Measurements from ENCODE around the gene CBX5.
"Not testable (repeated sequence)": the region's sequence is repeated elsewhere in the genome, so short reads cannot be mapped to it uniquely, and the experiment has no call there.

CBX5 gene

DNA sequence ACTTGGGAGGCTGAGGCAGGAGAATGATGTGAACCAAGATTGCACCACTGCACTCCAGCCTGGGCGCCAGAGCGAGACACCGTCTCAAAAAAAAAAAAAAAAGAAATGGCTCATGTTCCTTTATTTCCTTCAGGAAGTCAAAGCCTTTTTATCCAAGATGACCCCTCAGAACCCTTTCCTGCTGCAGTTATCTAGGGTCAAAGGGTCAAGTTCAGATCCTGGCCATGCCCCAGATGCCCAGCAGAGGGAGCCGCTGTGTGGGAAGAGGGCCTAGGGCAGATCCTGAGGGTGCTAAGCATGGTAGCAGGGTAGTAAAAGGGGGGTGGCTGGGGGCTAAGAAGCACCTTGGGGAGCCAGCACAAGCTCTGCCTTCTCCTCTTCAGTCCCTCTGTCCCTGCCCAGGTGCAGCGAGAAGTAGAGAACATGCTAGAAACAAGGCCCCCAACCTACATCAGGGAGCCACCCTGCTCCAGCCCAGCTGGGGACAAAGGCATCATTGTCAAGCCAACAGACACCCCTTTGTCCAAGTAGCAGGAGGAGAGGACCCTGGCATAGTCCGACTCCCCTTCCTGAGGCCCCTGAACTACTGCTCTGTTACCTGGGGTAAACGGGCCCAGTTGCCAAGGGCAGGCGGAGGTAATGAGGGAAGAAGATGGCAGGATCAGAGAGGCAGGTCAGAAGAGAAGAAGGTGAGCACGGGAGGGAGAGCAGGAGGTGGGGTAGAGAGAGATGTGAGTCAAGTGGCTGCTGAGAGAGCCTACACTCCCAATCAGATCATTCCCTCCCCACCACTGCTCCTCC, 14.4 kb upstream of the CBX5 start:
- no peak for DNase-seq

- no peak for DNase-seq
These were observed 13.0 kb upstream of the CBX5 start for GRCh38 chr12:54292931-54293241.

GRCh38 chr12:54292083-54292930, 12.4 kb upstream of the CBX5 start:
- DNase-seq = no peak

GRCh38 chr12:54287261-54288157, 7.6 kb upstream of the CBX5 start:
- DNase-seq = no peak

GRCh38 chr12:54286042-54287030, 6.4 kb upstream of the CBX5 start:
- no peak for DNase-seq

DNA sequence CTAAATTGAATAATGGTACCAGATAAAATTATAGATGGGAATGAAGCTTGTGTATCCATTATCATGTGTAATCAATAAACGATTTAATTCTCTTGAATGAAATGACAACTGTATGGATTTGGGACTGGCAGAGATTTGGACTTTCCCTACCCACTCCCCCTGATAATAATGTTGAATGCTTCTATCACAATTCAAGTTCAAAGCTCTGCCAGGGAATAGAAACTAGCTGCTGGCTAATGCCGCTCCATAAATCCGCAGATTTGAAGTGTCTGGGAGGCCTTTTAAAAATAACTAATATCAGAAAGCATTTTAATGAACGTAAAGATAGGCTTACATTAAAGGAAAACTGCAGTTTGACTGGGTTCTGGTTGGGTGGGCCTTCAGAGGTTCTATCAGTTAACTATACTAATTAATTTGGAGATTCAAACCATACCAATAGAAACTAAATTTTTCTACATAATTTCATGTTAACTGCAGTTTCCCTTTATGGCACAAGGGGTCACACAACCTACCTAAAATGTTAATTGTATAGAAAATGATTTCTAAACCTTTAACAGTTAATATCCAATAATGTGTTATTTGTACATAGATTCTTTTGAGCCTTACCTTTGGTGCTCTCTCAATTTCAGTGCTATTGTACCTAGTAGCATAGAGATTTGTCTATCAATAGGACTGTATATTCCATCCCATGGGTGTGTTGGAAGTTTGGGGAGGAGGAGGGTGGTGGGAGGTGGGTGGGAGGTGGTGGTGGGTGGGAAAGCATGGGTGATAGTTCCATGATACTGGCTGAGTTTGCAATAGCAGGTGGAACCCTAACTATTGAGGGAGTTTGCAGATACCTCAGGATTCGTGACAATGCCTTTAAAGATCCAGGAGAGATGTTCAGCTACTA, 5.5 kb upstream of the CBX5 start:
- no peak for DNase-seq

DNA sequence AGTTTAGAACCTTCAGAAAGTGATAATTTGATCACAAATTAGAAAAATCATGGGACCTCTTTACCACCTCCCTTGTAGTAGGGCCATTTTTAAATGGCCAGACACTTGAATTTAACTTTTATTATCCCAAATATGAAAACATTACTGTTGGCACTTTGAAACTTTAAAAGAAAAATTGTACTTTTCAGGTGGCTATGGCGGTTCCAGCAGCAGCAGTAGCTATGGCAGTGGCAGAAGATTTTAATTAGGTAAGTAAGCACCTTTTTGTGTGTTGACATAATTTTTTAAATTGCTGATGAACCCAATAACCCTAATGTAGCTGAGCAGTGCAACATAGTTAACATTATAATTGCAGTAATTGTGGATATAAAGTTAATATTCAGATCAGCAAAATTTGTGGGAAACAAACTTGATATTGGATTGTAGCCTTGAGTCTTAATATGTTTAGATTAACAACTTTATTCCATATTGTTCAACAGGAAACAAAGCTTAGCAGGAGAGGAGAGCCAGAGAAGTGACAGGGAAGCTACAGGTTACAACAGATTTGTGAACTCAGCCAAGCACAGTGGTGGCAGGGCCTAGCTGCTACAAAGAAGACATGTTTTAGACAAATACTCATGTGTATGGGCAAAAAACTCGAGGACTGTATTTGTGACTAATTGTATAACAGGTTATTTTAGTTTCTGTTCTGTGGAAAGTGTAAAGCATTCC, 4.3 kb upstream of the CBX5 start:
- DNase-seq = not testable (repeated sequence)

DNA sequence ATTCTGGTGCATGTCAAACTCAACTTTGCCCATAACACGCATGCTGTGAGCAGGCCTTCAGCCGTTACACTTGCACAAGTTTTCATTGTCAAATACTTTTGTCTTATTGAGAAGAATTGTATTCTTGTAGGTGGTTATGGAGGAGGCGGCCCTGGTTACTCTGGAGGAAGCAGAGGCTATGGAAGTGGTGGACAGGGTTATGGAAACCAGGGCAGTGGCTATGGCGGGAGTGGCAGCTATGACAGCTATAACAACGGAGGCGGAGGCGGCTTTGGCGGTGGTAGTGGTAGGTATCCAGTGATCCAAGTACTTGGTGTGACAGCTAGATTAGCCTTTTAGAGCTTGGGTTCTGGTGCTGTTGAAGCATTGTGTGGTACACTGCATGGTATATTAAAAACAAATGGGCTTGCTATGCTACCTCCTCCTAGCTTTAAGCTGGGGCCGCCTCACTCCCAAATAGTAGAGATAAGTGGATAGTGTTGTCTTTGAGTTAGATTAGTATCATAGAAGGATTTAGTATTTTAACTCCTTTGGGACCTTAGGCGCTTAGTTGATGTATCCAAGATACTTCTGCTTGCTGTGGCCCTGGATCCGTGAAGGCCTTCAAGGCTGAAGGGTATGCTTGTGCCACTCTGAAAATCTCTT, 3.1 kb upstream of the CBX5 start:
- no peak for DNase-seq

DNA sequence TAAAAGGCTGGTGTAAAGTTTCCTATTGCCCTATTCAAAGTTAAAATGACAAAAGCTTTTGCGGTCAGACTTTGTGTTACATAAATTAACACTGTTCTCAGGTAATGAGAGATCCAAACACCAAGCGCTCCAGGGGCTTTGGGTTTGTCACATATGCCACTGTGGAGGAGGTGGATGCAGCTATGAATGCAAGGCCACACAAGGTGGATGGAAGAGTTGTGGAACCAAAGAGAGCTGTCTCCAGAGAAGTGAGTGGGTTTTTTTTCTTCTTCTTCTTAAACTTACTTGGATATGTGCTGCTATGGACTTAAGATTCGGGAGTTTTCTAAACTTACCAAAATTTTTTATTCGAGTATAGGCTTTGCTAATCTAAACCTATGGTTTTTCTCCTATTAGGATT, 1.8 kb upstream of the CBX5 start:
- DNase-seq = not testable (repeated sequence)

DNA sequence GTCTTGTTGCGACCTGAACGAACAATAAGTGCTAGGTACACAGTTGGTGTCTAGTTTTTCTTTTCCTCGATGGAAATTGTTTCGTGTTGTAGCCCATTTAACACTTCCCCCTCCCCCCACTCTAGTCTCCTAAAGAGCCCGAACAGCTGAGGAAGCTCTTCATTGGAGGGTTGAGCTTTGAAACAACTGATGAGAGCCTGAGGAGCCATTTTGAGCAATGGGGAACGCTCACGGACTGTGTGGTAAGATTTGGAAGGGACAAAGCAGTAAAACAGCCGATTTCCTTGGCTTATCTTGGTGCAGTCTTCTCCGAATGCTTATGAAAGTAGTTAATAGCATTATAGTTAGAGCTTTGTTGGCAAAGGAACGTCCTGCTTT, 1.3 kb upstream of the CBX5 start:
- not testable (repeated sequence) for DNase-seq

DNA sequence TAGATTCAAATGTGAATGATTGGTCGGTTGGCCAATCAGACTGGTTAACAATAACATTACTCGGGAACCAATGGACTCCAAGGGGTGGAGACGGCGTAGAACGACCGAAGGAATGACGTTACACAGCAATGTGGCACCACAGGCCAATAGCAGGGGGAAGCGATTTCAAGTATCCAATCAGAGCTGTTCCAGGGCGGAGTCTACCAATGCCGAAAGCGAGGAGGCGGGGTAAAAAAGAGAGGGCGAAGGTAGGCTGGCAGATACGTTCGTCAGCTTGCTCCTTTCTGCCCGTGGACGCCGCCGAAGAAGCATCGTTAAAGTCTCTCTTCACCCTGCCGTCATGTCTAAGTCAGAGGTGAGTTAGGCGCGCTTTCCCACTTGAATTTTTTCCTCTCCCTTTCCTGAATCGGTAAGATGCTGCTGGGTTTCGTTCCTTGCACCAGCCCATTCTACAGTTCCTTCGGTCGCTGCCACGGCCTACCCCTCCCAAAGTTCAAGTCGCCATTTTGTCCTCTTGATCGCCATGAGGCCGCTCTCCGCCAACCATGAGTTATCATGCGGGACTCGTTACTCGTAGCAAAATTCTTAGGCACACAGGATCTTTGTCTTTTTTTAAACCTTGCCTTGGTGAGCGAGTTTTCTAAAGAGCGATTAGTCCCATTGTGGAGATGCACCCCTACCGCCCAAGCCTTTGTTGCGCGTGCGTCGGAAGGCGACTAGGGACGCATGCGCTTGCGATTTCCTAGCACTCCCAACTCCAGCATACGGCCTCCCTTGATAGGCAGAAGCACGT, 742 bp upstream of the CBX5 start, which contains the start of gene HNRNPA1:
Gene HNRNPA1 (plus strand): TSS at position 259 of the 793 bp plus-strand sequence. CDS start 82 bp downstream, at position 341.
- DNase-seq = peak; percentile 97

DNA sequence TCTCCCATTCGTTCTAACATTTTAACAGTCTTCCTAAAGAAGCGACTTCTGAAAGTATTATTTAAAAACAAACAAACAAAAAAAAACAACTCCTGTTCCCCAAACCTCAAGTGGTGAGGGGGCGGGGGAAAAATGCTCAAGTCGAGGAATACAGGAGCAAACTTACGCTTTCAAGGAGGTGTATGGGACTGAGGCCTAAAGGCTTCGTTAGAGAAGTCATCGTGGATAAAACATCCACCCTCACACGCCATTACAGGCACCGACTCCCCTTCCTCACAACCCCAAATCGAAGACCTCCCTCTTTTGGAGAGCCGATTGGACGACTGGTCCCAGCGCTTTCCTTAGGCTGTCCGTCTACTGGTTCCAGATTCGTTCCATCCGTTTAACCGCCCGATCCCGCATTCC, 693 bp downstream of the CBX5 start:
- DNase-seq = no peak

- no peak for DNase-seq
These were observed 2.1 kb downstream of the CBX5 start for GRCh38 chr12:54277823-54278276.

DNA sequence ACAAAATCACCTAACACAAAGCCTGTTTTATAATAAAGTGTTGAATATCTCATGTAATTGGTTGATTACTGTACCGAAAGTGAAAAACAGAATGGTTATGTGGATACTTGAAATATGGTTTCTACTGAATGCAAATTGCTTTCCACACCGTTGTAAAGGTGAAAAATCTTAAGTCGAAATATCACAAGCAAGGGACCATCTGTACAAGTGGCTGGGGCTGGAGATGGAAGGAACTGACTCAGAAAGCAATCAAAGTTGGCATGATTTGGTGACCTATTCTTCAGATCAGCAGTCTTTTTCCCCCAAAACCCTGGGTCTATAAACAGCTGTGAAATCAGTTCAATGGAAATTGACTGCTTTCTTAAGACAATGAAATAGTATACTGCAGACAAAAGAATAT, 3.6 kb downstream of the CBX5 start:
- no peak for DNase-seq

- no peak for DNase-seq
These were observed 5.9 kb downstream of the CBX5 start for GRCh38 chr12:54273981-54274380.

- no peak for DNase-seq
These were observed 7.7 kb downstream of the CBX5 start for GRCh38 chr12:54272214-54272613.

GRCh38 chr12:54270345-54270744, 9.6 kb downstream of the CBX5 start:
- DNase-seq = no peak

GRCh38 chr12:54266852-54267251, 13.1 kb downstream of the CBX5 start:
- no peak for DNase-seq

DNA sequence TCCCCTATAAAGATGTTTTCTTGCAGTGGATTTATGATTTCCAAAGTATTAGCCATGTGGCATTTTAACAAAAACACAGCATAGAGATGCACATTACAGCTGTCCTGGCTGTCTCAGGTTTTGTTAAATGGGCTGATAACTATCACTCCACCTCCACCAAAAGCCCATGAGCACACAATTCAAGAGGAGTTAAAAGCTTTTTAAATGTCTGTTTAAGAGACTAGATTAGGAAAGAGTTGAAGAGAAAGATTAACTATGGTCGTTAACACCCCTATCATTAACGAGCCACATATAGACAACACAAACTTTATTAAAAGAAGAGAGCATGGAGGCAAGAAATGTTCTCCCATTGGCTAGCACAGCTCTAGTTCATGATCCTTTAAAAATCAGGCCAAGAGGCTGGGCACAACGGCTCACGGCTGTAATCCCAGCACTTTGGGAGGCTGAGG, 14.5 kb downstream of the CBX5 start:
- no peak for DNase-seq

Measured in NCI-H1105 treated with DMSO at 0.1 percent for 48 hours (cell line).